RKO (cell line): ENCODE results near the gene TMEFF1.

Experiments
- DNase-seq: peaks from one replicate; pipeline ENCODE4 v3.0.0-alpha.2; 2016; ENCODE audit warnings: low spot score

Gene TMEFF1

GRCh38 chr9:100448266-100448665 lies 24.7 kb upstream of the TMEFF1 start:
- no peak for DNase-seq

- DNase-seq, result no peak
These were observed 23.5 kb upstream of the TMEFF1 start for GRCh38 chr9:100449420-100449819.

- DNase-seq, result no peak
These were observed 20.1 kb upstream of the TMEFF1 start for GRCh38 chr9:100452894-100453293.

- peak; percentile 35 for DNase-seq
These were observed 17.5 kb upstream of the TMEFF1 start for GRCh38 chr9:100455470-100455869.

- no peak for DNase-seq
These were observed 15.4 kb upstream of the TMEFF1 start for GRCh38 chr9:100457517-100457916.

- DNase-seq, result no peak
These were observed 13.0 kb upstream of the TMEFF1 start for GRCh38 chr9:100459963-100460362.

GRCh38 chr9:100465274-100465673 lies 7.7 kb upstream of the TMEFF1 start:
- no peak for DNase-seq

- DNase-seq, result no peak
These were observed 7.2 kb upstream of the TMEFF1 start for GRCh38 chr9:100465761-100466160.

- DNase-seq, result no peak
These were observed 6.6 kb upstream of the TMEFF1 start for GRCh38 chr9:100466171-100466828.

GRCh38 chr9:100466829-100467221 lies 6.1 kb upstream of the TMEFF1 start:
- no peak for DNase-seq

GRCh38 chr9:100468041-100468440 lies 4.9 kb upstream of the TMEFF1 start:
- no peak for DNase-seq

GRCh38 chr9:100472268-100472667 lies 681 bp upstream of the TMEFF1 start:
- no peak for DNase-seq

GRCh38 chr9:100473276-100474081 lies 530 bp downstream of the TMEFF1 start:
- DNase-seq, result no peak

GRCh38 chr9:100474082-100474923 lies 1.4 kb downstream of the TMEFF1 start:
- DNase-seq, result no peak

GRCh38 chr9:100474924-100475276 lies 2.0 kb downstream of the TMEFF1 start:
- no peak for DNase-seq

- DNase-seq, result no peak
These were observed 4.3 kb downstream of the TMEFF1 start for GRCh38 chr9:100477241-100477640.

GRCh38 chr9:100478192-100478591 lies 5.2 kb downstream of the TMEFF1 start:
- no peak for DNase-seq

- DNase-seq, result no peak
These were observed 6.9 kb downstream of the TMEFF1 start for GRCh38 chr9:100479820-100480219.

GRCh38 chr9:100485196-100485595 lies 12.2 kb downstream of the TMEFF1 start:
- DNase-seq, result no peak

- peak; percentile 15 for DNase-seq
These were observed 13.7 kb downstream of the TMEFF1 start for GRCh38 chr9:100486479-100487176.

GRCh38 chr9:100488177-100488576 lies 15.2 kb downstream of the TMEFF1 start:
- DNase-seq, result no peak

GRCh38 chr9:100489836-100490235 lies 16.9 kb downstream of the TMEFF1 start:
- no peak for DNase-seq
